HG03571 (cell line): ENCODE results near the gene ENDOG.
"Not testable (repeated sequence)": the region's sequence is repeated elsewhere in the genome, so short reads cannot be mapped to it uniquely, and the experiment has no call there.

Source experiments
- ATAC-seq: cut with Tn5 transposase; IDR thresholded peaks from one replicate; pipeline ENCODE4 v1.9.1; 2021; ENCODE audit not compliant: unreplicated experiment

ENDOG gene

GRCh38 chr9:128828267-128828666 is 10.0 kb downstream of the ENDOG start:
- no peak for ATAC-seq

GRCh38 chr9:128828719-128829452 is 10.6 kb downstream of the ENDOG start:
- ATAC-seq, result peak; percentile 2

- ATAC-seq, result peak; percentile 95
These were observed 11.4 kb downstream of the ENDOG start, which contains the start of gene SPOUT1 for GRCh38 chr9:128829477-128830251. SPOUT1 (minus strand) TSS chr9:128829794; CDS start chr9:128829780, 14 bp downstream.

- ATAC-seq, result no peak
These were observed 15.4 kb downstream of the ENDOG start for GRCh38 chr9:128833696-128834095.

- ATAC-seq, result no peak
These were observed 17.2 kb downstream of the ENDOG start for GRCh38 chr9:128835246-128836210.

GRCh38 chr9:128836509-128837145 is 18.3 kb downstream of the ENDOG start:
- ATAC-seq, result no peak

- no peak for ATAC-seq
These were observed 20.0 kb downstream of the ENDOG start for GRCh38 chr9:128838338-128838737.

- ATAC-seq, result no peak
These were observed 22.2 kb downstream of the ENDOG start for GRCh38 chr9:128840524-128840923.

GRCh38 chr9:128841694-128842492 is 23.6 kb downstream of the ENDOG start:
- no peak for ATAC-seq

GRCh38 chr9:128843171-128843570 is 24.9 kb downstream of the ENDOG start:
- ATAC-seq, result not testable (repeated sequence)

- no peak for ATAC-seq
These were observed 27.1 kb downstream of the ENDOG start for GRCh38 chr9:128845186-128845931.

- ATAC-seq, result no peak
These were observed 28.4 kb downstream of the ENDOG start for GRCh38 chr9:128846680-128847030.

GRCh38 chr9:128847803-128848202 is 29.5 kb downstream of the ENDOG start:
- no peak for ATAC-seq

GRCh38 chr9:128851024-128851423 is 32.7 kb downstream of the ENDOG start:
- not testable (repeated sequence) for ATAC-seq

- ATAC-seq, result not testable (repeated sequence)
These were observed 33.7 kb downstream of the ENDOG start for GRCh38 chr9:128851779-128852600.

GRCh38 chr9:128852646-128853045 is 34.3 kb downstream of the ENDOG start:
- not testable (repeated sequence) for ATAC-seq

- not testable (repeated sequence) for ATAC-seq
These were observed 36.2 kb downstream of the ENDOG start for GRCh38 chr9:128854454-128854853.

GRCh38 chr9:128858476-128858875 is 40.2 kb downstream of the ENDOG start:
- ATAC-seq, result not testable (repeated sequence)
